ENCODE results near the gene IGSF8. TPM values are rescaled to one million over a fixed set of nuclear protein-coding genes. Genes with fewer than 3 reads are reported as not detected.

IGSF8 gene
- total RNA-seq, 1 experiment from 2014 or later, result 56.2 TPM

DNA sequence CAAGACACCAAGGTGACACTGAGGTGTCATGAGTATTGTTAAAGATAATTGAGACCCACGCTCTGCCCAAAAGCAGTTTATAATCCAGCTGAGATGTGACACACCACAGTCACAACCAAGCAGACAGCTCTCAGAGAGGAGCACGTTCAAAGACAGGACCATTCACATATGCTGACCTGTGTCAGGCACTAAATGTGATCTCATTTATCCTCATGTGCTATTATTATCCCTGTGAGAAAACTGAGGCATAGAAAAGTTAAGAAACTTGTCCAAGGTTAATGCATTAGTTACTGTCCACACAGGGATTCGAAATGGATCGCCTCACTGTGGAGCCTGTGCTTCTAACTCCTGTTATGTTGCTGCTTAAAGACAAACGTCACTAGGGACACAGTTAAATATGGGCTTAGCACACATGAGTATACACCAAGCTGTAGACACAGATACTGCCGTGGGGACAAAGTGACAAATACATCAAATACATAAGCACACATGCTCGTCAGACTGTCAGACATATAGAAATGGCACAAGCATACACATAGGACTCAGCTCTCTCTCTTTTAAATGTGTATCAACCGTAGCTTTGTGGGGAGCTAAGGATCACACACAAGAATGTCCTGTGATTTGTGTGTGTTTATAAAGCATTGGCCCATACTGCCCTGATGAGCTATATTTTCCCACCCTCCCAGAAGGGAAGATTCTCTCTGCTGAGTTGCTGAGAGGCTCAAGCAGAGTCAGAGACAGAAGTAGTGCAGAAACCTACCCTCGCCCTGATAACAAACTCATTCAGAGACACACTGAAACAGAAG lies 3.5 kb upstream of the IGSF8 start:
- Histone ChIP-seq H3K23me2 (ENCODE audit: insufficient read length, low read depth, low read length, poor library complexity, severe bottlenecking) (peaks cover 9% of the 10 kb centered on the region), H2AFZ (ENCODE audit: low read length) (no peak overlapping the region), H3K9me3 (ENCODE audit: control insufficient read depth, low read depth, low read length) (no peaks in the 10 kb centered on the region), H3K4me1 (ENCODE audit: insufficient read depth, low read length) (peaks cover 4% of the 10 kb centered on the region; the same call in 1 of the 2 replicates), H3K27ac (ENCODE audit: insufficient read length, low read depth, low read length) (no peak overlapping the region), H2BK5ac (ENCODE audit: insufficient read length, low read length) (no peak overlapping the region), H4K8ac (replicated peaks; ENCODE audit: insufficient read length, low read depth, low read length) (no peak overlapping the region), H3K23ac (ENCODE audit: insufficient read length, low read depth, low read length) (no peak overlapping the region), H3K9ac (ENCODE audit: extremely low read depth, insufficient read length, low read length) (no peak overlapping the region), H3K27me3 (ENCODE audit: insufficient read depth, low read length) (no peaks in the 10 kb centered on the region), H2BK20ac (ENCODE audit: low read depth, low read length, poor library complexity, severe bottlenecking) (no peak overlapping the region), H3K56ac (ENCODE audit: insufficient read length, low read depth, low read length) (no peak overlapping the region), H3K4ac (ENCODE audit: low read depth, low read length) (no peak overlapping the region), H2AK5ac (ENCODE audit: insufficient read length, low read length) (no peak overlapping the region), H2BK120ac (ENCODE audit: low read depth, low read length, poor library complexity, severe bottlenecking) (no peak overlapping the region), H3K18ac (ENCODE audit: insufficient read length, low read depth, low read length) (no peak overlapping the region), H4K91ac (ENCODE audit: insufficient read length, low read depth, low read length) (no peak overlapping the region), H3K79me1 (ENCODE audit: insufficient read depth, low read depth, low read length, poor library complexity, severe bottlenecking) (no peaks in the 10 kb centered on the region), H3K4me2 (ENCODE audit: insufficient read depth, insufficient read length, low read length) (no peak overlapping the region), H4K20me1 (ENCODE audit: control insufficient read depth, insufficient read depth, insufficient read length) (no peaks in the 10 kb centered on the region), H2BK15ac (ENCODE audit: low read depth, low read length) (no peak overlapping the region), H2BK12ac (ENCODE audit: insufficient read length, low read depth, low read length) (no peak overlapping the region), H3T11ph (ENCODE audit: low read length) (no peak overlapping the region), H4K5ac (ENCODE audit: insufficient read length, low read depth, low read length) (no peak overlapping the region), H3K14ac (ENCODE audit: insufficient read depth, low read length) (no peak overlapping the region), H3K79me2 (ENCODE audit: insufficient read depth, low read length) (peaks cover 1% of the 10 kb centered on the region; the same call in 1 of the 2 replicates)
- WGBS (ENCODE audit: extremely low coverage, insufficient read length, low lambda C conversion rate), result no CpG with 5 or more reads among the region's 9 CpGs
- Mint-ChIP-seq H3K27ac (no peak overlapping the region; a peak in 1 of 7 replicates), H3K27me3 (ENCODE audit: low read depth) (peaks cover 7% of the 10 kb centered on the region), H3K36me3 (ENCODE audit: insufficient read depth in 1 of 3, low read depth in 3 of 3) (no peaks in the 10 kb centered on the region; a peak in 1 of 7 replicates), H3K4me1 (peaks cover 39 to 52% of the 10 kb centered on the region in 2 experiments), H3K4me3 (peak overlapping the region in 1 of 2 experiments; percentile 23; a peak in 1 of 5 replicates), H3K9me3 (no peaks in the 10 kb centered on the region; a peak in 1 of 5 replicates)
- no peak for DNase-seq
- TF ChIP-seq, protein P1, sequence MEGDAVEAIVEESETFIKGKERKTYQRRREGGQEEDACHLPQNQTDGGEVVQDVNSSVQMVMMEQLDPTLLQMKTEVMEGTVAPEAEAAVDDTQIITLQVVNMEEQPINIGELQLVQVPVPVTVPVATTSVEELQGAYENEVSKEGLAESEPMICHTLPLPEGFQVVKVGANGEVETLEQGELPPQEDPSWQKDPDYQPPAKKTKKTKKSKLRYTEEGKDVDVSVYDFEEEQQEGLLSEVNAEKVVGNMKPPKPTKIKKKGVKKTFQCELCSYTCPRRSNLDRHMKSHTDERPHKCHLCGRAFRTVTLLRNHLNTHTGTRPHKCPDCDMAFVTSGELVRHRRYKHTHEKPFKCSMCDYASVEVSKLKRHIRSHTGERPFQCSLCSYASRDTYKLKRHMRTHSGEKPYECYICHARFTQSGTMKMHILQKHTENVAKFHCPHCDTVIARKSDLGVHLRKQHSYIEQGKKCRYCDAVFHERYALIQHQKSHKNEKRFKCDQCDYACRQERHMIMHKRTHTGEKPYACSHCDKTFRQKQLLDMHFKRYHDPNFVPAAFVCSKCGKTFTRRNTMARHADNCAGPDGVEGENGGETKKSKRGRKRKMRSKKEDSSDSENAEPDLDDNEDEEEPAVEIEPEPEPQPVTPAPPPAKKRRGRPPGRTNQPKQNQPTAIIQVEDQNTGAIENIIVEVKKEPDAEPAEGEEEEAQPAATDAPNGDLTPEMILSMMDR (conservative IDR thresholded peaks at IDR 0.05), result no peak

All from H9 (cell line).